ENCODE data around the gene NAA50.

NAA50 gene

DNA sequence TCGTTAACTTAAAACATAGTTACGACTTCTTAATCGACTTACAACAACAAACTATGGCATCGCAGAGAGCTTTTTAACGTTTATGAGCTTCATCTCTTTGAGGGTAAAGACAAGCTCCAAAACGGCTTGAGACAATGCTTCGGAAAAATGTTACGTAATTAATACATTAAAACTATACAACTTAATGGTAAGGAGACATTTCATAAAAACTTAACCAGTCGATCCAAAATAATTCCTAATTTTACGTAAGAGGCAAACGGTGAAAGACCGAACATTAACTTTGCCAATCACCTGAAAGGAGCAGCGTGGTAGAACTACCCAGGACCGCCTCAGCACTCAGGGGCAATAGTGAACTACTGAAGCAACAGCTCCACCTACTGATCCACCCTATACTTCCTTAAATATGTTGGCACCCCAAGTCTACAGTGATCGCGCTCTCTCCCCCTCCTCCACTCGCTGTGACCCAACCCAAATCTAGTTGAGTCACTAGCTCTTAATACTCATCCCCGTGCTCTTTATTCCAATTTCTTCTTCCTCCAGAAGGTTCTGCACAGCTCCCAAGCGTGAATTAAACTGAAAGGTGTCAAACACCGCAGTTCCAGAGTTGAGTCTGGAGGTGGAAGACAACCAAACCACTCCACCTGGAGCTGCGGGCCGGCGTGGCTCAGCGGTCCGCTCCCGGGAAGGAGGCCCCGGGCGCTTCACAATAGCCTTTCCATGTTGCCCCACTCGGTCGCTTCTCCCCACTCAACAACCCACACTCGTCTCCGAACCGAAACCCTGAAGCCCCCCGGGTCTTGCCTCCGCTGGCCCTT lies 901 bp downstream of the NAA50 start:
- Histone ChIP-seq H3K4me2 (peak overlapping the region; percentile 75), H4K20me1 (peaks cover 52% of the 10 kb centered on the region), H3K36me3 (peaks cover 3% of the 10 kb centered on the region; the same call in 1 of the 2 replicates), H3K27ac (peak overlapping the region; percentile 98), H3K9ac (peak overlapping the region; percentile 87), H3K27me3 (no peaks in the 10 kb centered on the region), H3K9me3 (no peaks in the 10 kb centered on the region), H3K4me3 (peak overlapping the region; percentile 86), H3K4me1 (peaks cover 53% of the 10 kb centered on the region)
- no peak for TF ChIP-seq Cebpa-rat (IDR thresholded peaks at IDR 0.05)

GRCh38 chr3:113743006-113743630 lies 2.9 kb downstream of the NAA50 start:
- Histone ChIP-seq H3K4me3 (no peak overlapping the region), H4K20me1 (peaks cover 69% of the 10 kb centered on the region), H3K4me2 (peak overlapping the region; percentile 75), H3K36me3 (peaks cover 3% of the 10 kb centered on the region; the same call in 1 of the 2 replicates), H3K9ac (no peak overlapping the region), H3K9me3 (no peaks in the 10 kb centered on the region), H3K27ac (no peak overlapping the region), H3K4me1 (peaks cover 40% of the 10 kb centered on the region), H3K27me3 (no peaks in the 10 kb centered on the region)
- TF ChIP-seq Cebpa-rat (IDR thresholded peaks at IDR 0.05) = no peak

- Histone ChIP-seq H3K9me3 (no peaks in the 10 kb centered on the region), H4K20me1 (peaks cover 84% of the 10 kb centered on the region), H3K4me2 (no peak overlapping the region), H3K9ac (no peak overlapping the region), H3K36me3 (peaks cover 3% of the 10 kb centered on the region; the same call in 1 of the 2 replicates), H3K4me1 (peaks cover 38% of the 10 kb centered on the region), H3K27me3 (no peaks in the 10 kb centered on the region), H3K27ac (no peak overlapping the region), H3K4me3 (no peak overlapping the region)
- no peak for TF ChIP-seq Cebpa-rat (IDR thresholded peaks at IDR 0.05)
Measured at GRCh38 chr3:113741620-113742019, 4.4 kb downstream of the NAA50 start.

DNA sequence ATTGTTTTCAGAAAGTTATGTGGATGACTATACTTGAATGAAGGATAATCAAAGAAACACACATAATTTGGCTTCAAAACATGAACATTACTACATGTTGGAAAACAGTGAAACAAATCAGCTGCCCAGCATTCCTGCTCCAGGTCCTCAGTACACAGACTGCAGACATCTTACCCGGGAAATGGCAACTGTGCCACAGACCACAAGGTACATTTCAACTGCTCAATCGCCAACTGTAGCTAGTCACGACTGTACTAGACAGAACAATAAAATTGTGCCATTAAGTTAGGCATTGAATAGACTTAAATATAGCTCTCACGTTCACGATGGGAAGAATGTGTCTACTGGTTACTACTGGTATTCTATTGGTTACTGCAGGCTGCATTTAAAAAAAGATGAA lies 5.0 kb downstream of the NAA50 start:
- Histone ChIP-seq H4K20me1 (peaks cover 90% of the 10 kb centered on the region), H3K9me3 (no peaks in the 10 kb centered on the region), H3K4me2 (no peak overlapping the region), H3K27ac (no peak overlapping the region), H3K36me3 (peaks cover 3% of the 10 kb centered on the region; the same call in 1 of the 2 replicates), H3K4me1 (peaks cover 39% of the 10 kb centered on the region), H3K9ac (no peak overlapping the region), H3K27me3 (no peaks in the 10 kb centered on the region), H3K4me3 (no peak overlapping the region)
- TF ChIP-seq Cebpa-rat (IDR thresholded peaks at IDR 0.05) = no peak

DNA sequence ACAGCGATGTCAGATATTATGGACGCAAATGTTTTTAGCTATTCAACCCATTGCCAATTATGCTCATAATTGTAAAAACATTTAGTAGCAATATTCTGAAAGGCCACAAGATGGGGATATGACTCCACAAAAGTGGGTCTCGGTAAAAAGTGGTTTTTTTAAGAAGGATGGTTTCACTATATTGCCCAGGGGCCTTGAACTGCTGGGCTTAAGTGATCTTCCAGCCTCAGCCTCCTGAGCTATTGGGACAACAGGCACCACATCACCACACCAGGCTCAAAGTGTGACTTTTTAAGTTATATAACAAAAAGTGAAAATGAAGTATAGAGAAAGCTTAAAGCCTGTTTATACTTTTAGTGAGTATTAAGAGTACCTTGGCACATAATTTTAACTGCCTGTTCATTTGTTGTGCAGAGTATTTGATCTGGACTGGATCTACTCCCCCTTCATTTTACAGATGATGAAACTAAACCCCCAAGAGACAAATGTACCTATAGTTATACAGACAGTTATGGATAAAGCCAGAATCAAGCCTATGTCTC lies 9.4 kb downstream of the NAA50 start:
- Histone ChIP-seq H3K27ac (no peak overlapping the region), H3K9ac (no peak overlapping the region), H4K20me1 (peaks cover 100% of the 10 kb centered on the region)

DNA sequence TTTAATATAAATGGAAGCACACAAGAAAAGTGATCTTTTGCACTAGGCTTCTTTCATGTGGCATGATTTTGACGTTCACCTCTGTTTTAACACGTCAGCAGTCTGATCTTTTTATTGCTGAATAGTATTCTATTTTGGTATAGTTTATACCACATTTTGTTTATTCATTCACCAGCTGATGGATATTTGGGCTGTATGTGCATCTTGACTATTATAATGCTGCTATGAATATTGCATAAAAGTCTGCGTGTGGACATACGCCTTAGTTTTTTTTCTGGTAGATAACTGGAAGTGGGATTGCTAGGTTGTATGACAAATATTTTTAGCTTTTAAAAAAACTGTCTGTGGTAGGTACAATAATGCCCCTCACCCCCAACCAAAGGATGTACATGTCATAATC lies 14.4 kb downstream of the NAA50 start:
- Histone ChIP-seq H3K9me3 (no peaks in the 10 kb centered on the region), H3K27me3 (no peaks in the 10 kb centered on the region), H3K4me3 (no peak overlapping the region), H3K4me2 (no peak overlapping the region), H3K36me3 (peaks cover 43% of the 10 kb centered on the region), H4K20me1 (peaks cover 97% of the 10 kb centered on the region), H3K4me1 (peaks cover 2% of the 10 kb centered on the region; the same call in 1 of the 2 replicates), H3K27ac (no peak overlapping the region), H3K9ac (no peak overlapping the region)
- TF ChIP-seq Cebpa-rat (IDR thresholded peaks at IDR 0.05) = no peak

More for the DNA sequence above, 9.4 kb downstream of the NAA50 start:
- TF ChIP-seq Cebpa-rat (IDR thresholded peaks at IDR 0.05) = no peak
- H3K4me1 ChIP-seq = peaks cover 11% of the 10 kb centered on the region; the same call in 1 of the 2 replicates
- H3K9me3 ChIP-seq = no peaks in the 10 kb centered on the region
- no peak overlapping the region for H3K4me2 ChIP-seq
- no peaks in the 10 kb centered on the region for H3K27me3 ChIP-seq
- peaks cover 22% of the 10 kb centered on the region for H3K36me3 ChIP-seq
- H3K4me3 ChIP-seq = no peak overlapping the region

DNA sequence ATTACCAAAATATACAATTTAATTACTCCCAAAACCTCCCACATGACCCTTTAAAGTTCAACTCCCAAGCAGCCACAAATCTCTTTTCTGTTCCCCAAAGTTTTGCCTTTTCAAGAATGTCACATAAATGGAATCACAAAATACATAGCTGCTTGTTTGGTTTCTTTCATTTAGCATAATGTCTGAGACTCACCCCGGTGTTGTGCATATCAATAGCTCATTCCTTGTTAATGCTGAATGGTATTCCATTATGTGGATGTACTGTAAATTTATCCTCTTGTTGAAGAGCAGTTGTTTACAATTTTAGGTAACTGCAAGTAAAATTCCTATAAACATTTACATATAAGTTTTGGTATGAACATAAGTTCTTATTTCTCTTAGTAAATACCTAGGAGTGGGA lies 15.5 kb downstream of the NAA50 start:
- Histone ChIP-seq H3K9me3 (no peaks in the 10 kb centered on the region), H3K9ac (no peak overlapping the region), H3K27ac (no peak overlapping the region), H3K4me1 (no peaks in the 10 kb centered on the region), H3K4me2 (no peak overlapping the region), H3K4me3 (no peak overlapping the region), H3K36me3 (peaks cover 42% of the 10 kb centered on the region), H4K20me1 (peaks cover 97% of the 10 kb centered on the region), H3K27me3 (no peaks in the 10 kb centered on the region)
- TF ChIP-seq Cebpa-rat (IDR thresholded peaks at IDR 0.05) = no peak

DNA sequence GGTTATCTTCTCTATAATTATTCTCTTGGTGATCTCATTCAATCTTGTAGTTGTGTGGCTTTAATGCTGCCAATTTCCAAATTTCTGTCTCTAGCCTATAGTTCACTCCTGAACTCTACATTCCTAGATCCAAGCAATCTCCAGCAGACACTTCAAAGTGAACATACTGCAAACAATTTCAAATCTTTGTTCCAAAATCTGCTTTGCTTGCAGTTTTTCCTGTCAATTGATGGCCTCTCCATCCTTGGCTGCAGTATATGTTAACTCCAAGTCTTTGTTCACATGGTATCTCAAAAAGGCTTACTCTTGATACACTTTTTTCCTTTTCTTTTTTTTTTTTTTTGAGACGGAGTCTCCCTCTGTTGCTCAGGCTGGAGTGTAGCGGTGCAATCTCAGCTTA lies 17.4 kb downstream of the NAA50 start:
- Histone ChIP-seq H3K4me3 (no peak overlapping the region), H3K9ac (no peak overlapping the region), H3K9me3 (no peaks in the 10 kb centered on the region), H3K36me3 (peaks cover 48% of the 10 kb centered on the region), H4K20me1 (peaks cover 91% of the 10 kb centered on the region), H3K4me1 (no peaks in the 10 kb centered on the region), H3K4me2 (no peak overlapping the region), H3K27me3 (no peaks in the 10 kb centered on the region), H3K27ac (no peak overlapping the region)
- TF ChIP-seq Cebpa-rat (IDR thresholded peaks at IDR 0.05) = no peak

DNA sequence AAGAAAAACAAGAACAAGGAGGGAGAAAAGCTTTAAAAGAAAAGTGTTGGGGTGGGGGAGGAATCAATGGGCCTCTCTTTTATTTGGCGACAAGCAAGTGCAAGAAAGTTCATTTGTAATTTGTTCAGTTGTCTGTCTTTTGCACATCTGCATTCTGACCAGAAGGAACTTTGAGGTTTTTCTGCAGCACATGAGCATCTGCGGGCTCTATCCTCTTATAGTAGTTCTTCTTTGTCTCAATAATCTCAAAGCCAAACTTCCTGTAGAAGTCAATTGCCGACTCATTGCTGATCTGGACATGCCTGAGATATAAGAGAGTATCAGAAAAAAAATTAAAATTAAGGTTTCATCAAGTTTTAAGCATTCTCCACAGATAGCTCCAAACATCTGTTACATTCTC lies 24.4 kb downstream of the NAA50 start:
- Histone ChIP-seq H3K4me1 (no peaks in the 10 kb centered on the region), H3K27ac (no peak overlapping the region), H3K4me3 (no peak overlapping the region), H3K36me3 (peaks cover 80% of the 10 kb centered on the region), H3K27me3 (no peaks in the 10 kb centered on the region), H3K9me3 (no peaks in the 10 kb centered on the region), H3K9ac (no peak overlapping the region), H4K20me1 (peaks cover 24% of the 10 kb centered on the region), H3K4me2 (no peak overlapping the region)
- no peak for TF ChIP-seq Cebpa-rat (IDR thresholded peaks at IDR 0.05)

GRCh38 chr3:113719758-113720157 lies 26.3 kb downstream of the NAA50 start:
- Histone ChIP-seq H4K20me1 (peaks cover 5% of the 10 kb centered on the region), H3K36me3 (peaks cover 83% of the 10 kb centered on the region), H3K4me3 (no peak overlapping the region), H3K4me2 (no peak overlapping the region), H3K27me3 (no peaks in the 10 kb centered on the region), H3K27ac (no peak overlapping the region), H3K9me3 (no peaks in the 10 kb centered on the region), H3K9ac (no peak overlapping the region), H3K4me1 (no peaks in the 10 kb centered on the region)
- no peak for TF ChIP-seq Cebpa-rat (IDR thresholded peaks at IDR 0.05)
